ENCODE measurements around the gene S100A9.

S100A9 gene

GRCh38 chr1:153370146-153370545 is 12.5 kb downstream of the S100A9 start:
- TF ChIP-seq CTCF (IDR thresholded peaks at IDR 0.05; ENCODE audit: insufficient read depth, low read length, poor library complexity, severe bottlenecking), result no peak
- no peak overlapping the region for H3K4me3 ChIP-seq (replicated peaks; ENCODE audit: low read depth, low read length)
- H3K36me3 ChIP-seq (ENCODE audit: control insufficient read depth, insufficient read depth, low read length), result no peaks in the 10 kb centered on the region
- H3K27me3 ChIP-seq (replicated peaks; ENCODE audit: control insufficient read depth, insufficient read depth, low read length), result peaks cover 2% of the 10 kb centered on the region
- no peak for DNase-seq (ENCODE audit: extremely low read depth, insufficient read length)

GRCh38 chr1:153371231-153371630 is 13.6 kb downstream of the S100A9 start:
- DNase-seq (ENCODE audit: extremely low read depth, insufficient read length), result no peak
- Histone ChIP-seq H3K4me3 (replicated peaks; ENCODE audit: low read depth, low read length) (no peak overlapping the region), H3K36me3 (ENCODE audit: control insufficient read depth, insufficient read depth, low read length) (no peaks in the 10 kb centered on the region), H3K27me3 (replicated peaks; ENCODE audit: control insufficient read depth, insufficient read depth, low read length) (peaks cover 2% of the 10 kb centered on the region)
- no peak for TF ChIP-seq CTCF (IDR thresholded peaks at IDR 0.05; ENCODE audit: insufficient read depth, low read length, poor library complexity, severe bottlenecking)

- DNase-seq (ENCODE audit: extremely low read depth, insufficient read length), result no peak
- peaks cover 2% of the 10 kb centered on the region for H3K27me3 ChIP-seq (replicated peaks; ENCODE audit: control insufficient read depth, insufficient read depth, low read length)
- no peak for TF ChIP-seq CTCF (IDR thresholded peaks at IDR 0.05; ENCODE audit: insufficient read depth, low read length, poor library complexity, severe bottlenecking)
- H3K4me3 ChIP-seq (replicated peaks; ENCODE audit: low read depth, low read length), result no peak overlapping the region
- no peaks in the 10 kb centered on the region for H3K36me3 ChIP-seq (ENCODE audit: control insufficient read depth, insufficient read depth, low read length)
Measured at GRCh38 chr1:153372571-153372970, 14.9 kb downstream of the S100A9 start.

- TF ChIP-seq CTCF (IDR thresholded peaks at IDR 0.05; ENCODE audit: insufficient read depth, low read length, poor library complexity, severe bottlenecking), result no peak
- DNase-seq (ENCODE audit: extremely low read depth, insufficient read length), result no peak
- Histone ChIP-seq H3K4me3 (replicated peaks; ENCODE audit: low read depth, low read length) (no peak overlapping the region), H3K36me3 (ENCODE audit: control insufficient read depth, insufficient read depth, low read length) (no peaks in the 10 kb centered on the region), H3K27me3 (replicated peaks; ENCODE audit: control insufficient read depth, insufficient read depth, low read length) (peaks cover 2% of the 10 kb centered on the region)
Measured at GRCh38 chr1:153374071-153374470, 16.4 kb downstream of the S100A9 start.

- TF ChIP-seq CTCF (IDR thresholded peaks at IDR 0.05; ENCODE audit: insufficient read depth, low read length, poor library complexity, severe bottlenecking), result no peak
- DNase-seq (ENCODE audit: extremely low read depth, insufficient read length), result no peak
Measured at GRCh38 chr1:153375511-153375910, 17.9 kb downstream of the S100A9 start, which contains the start of gene S100A12. Gene S100A12, minus strand, starts transcription at chr1:153375621. Its CDS starts 1,029 bp downstream, at chr1:153374592.

GRCh38 chr1:153379591-153379990 is 21.9 kb downstream of the S100A9 start:
- no peak for DNase-seq (ENCODE audit: extremely low read depth, insufficient read length)
- Histone ChIP-seq H3K36me3 (ENCODE audit: control insufficient read depth, insufficient read depth, low read length) (no peaks in the 10 kb centered on the region), H3K4me3 (replicated peaks; ENCODE audit: low read depth, low read length) (no peak overlapping the region), H3K27me3 (replicated peaks; ENCODE audit: control insufficient read depth, insufficient read depth, low read length) (no peaks in the 10 kb centered on the region)
- TF ChIP-seq CTCF (IDR thresholded peaks at IDR 0.05; ENCODE audit: insufficient read depth, low read length, poor library complexity, severe bottlenecking), result no peak

More at GRCh38 chr1:153375511-153375910, 17.9 kb downstream of the S100A9 start, which contains the start of gene S100A12:
- Histone ChIP-seq H3K36me3 (ENCODE audit: control insufficient read depth, insufficient read depth, low read length) (no peaks in the 10 kb centered on the region), H3K4me3 (replicated peaks; ENCODE audit: low read depth, low read length) (no peak within 1 kb of the TSS), H3K27me3 (replicated peaks; ENCODE audit: control insufficient read depth, insufficient read depth, low read length) (no peaks in the 10 kb centered on the region; the same call in none of the 2 replicates)

Data from GM06990 (cell line).